GM06990 (cell line): ENCODE measurements around the gene RNF150.

Source experiments
- DNase-seq: peaks from one replicate; pipeline ENCODE4 v3.0.0-alpha.2; 2011; ENCODE audit not compliant: insufficient read length; ENCODE audit errors: extremely low read depth
- H3K27me3 ChIP-seq: replicated peaks from 2 replicates; pipeline ENCODE4 v1.6.0; 2011; ENCODE audit warnings: low read length; ENCODE audit not compliant: control insufficient read depth, insufficient read depth
- H3K36me3 ChIP-seq: 2 replicates; pipeline ENCODE4 v1.5.1; 2011; ENCODE audit warnings: low read length; ENCODE audit not compliant: control insufficient read depth, insufficient read depth
- H3K4me3 ChIP-seq: replicated peaks from 2 replicates; pipeline ENCODE4 v1.5.1; 2011; ENCODE audit warnings: low read depth, mild to moderate bottlenecking, control low read depth, low read length
- CTCF ChIP-seq: IDR thresholded peaks from 2 replicates; pipeline ENCODE4 v1.5.1; 2011; ENCODE audit warnings: low read length, control low read depth, mild to moderate bottlenecking, inconsistent platforms; ENCODE audit not compliant: insufficient read depth, poor library complexity, severe bottlenecking

RNF150 gene

GRCh38 chr4:141013899-141014298 is 119.4 kb downstream of the RNF150 start:
- DNase-seq = no peak
- no peak overlapping the region for H3K4me3 ChIP-seq
- H3K27me3 ChIP-seq = no peaks in the 10 kb centered on the region
- H3K36me3 ChIP-seq = no peaks in the 10 kb centered on the region
- no peak for TF ChIP-seq CTCF

- H3K36me3 ChIP-seq = no peaks in the 10 kb centered on the region
- DNase-seq = no peak
- no peaks in the 10 kb centered on the region for H3K27me3 ChIP-seq
- no peak for TF ChIP-seq CTCF
- H3K4me3 ChIP-seq = no peak overlapping the region
Observed at GRCh38 chr4:141011901-141012315, 121.4 kb downstream of the RNF150 start.

- H3K4me3 ChIP-seq = no peak overlapping the region
- DNase-seq = no peak
- no peaks in the 10 kb centered on the region for H3K27me3 ChIP-seq
- TF ChIP-seq CTCF = no peak
- no peaks in the 10 kb centered on the region for H3K36me3 ChIP-seq
Observed at GRCh38 chr4:141009931-141010330, 123.3 kb downstream of the RNF150 start.

- no peak for TF ChIP-seq CTCF
- Histone ChIP-seq H3K4me3 (no peak overlapping the region), H3K36me3 (no peaks in the 10 kb centered on the region)
Observed at GRCh38 chr4:141009129-141009528, 124.1 kb downstream of the RNF150 start.

GRCh38 chr4:141006242-141006802 is 126.9 kb downstream of the RNF150 start:
- H3K36me3 ChIP-seq = no peaks in the 10 kb centered on the region
- no peak for TF ChIP-seq CTCF
- no peak for DNase-seq
- H3K27me3 ChIP-seq = no peaks in the 10 kb centered on the region
- no peak overlapping the region for H3K4me3 ChIP-seq

More at GRCh38 chr4:141009129-141009528, 124.1 kb downstream of the RNF150 start:
- no peaks in the 10 kb centered on the region for H3K27me3 ChIP-seq
- DNase-seq = no peak

- no peaks in the 10 kb centered on the region for H3K36me3 ChIP-seq
- no peaks in the 10 kb centered on the region for H3K27me3 ChIP-seq
- no peak overlapping the region for H3K4me3 ChIP-seq
- no peak for DNase-seq
- no peak for TF ChIP-seq CTCF
Observed at GRCh38 chr4:141004823-141005222, 128.4 kb downstream of the RNF150 start.
